Hematopoietic multipotent progenitor cell treated with erythropoietin and hydrocortisone succinate and interleukin-3 and kit ligand, for 4 days (in vitro differentiated cells): ENCODE results near the gene CNDP1.
A peak's percentile ranks its signal among the peaks of the same experiment; 100 is the strongest.
"Not testable (repeated sequence)": the region's sequence is repeated elsewhere in the genome, so short reads cannot be mapped to it uniquely, and the experiment has no call there.

ENCODE experiments used
- DNase-seq: peaks from one replicate; pipeline ENCODE4 v3.0.0-alpha.2; 2015

CNDP1 gene

DNA sequence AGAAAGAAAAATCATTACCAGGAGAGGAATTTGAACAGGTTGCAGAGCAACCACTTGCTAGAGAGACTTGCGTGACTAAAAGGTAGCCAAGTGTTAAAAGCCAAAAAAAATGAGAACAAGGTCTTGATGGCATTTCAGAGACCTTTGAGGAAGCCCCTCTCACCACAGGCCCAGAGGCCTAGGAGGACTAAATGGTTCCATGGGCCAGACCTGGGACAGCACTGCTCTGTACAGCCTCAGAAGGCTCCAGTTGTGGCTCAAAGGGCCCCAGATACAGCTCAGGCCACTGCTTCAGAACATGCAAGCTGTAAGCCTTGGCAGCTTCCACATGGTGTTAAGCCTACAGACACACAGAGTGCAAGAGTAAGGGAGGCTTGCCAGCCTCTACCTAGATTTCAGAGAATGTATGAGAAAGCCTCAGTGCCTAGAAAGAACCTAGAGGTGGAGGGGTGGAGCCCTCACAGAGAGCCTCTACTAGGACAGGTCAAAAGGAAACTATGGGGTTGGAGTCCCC, 15.3 kb downstream of the CNDP1 start:
- DNase-seq: no peak

- no peak for DNase-seq
These were observed 16.6 kb downstream of the CNDP1 start for GRCh38 chr18:74550886-74551285.

GRCh38 chr18:74551452-74551851, 17.2 kb downstream of the CNDP1 start:
- DNase-seq: no peak

DNA sequence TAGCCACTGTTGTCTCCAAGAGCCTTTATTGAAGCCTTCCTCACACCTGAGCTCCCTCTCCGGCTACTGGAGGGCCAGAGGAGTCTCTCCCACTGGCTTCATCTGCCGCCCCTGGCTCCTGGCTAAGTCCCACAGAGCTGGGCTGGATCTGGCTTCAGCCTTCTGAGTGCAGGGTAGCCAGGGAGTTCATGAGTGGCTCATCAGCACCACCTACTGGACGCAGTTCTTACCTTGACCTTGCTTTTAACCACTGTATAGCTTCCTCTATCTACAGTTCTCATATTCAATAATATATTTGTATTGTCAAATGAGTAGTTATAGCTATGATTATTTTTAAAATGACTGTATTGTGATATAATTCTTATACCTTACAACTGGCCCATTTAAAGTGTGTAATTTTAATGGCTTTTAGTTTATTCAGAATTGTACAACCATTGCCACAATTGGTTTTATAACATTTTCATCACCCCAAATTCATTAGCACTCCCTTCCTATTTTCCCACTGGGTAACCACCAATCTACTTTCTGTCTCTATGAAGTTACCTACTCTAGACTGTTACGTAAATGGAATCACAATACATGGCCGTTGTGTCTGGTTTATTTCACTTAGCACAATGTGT, 17.7 kb downstream of the CNDP1 start:
- peak; percentile 92 for DNase-seq

- no peak for DNase-seq
These were observed 21.8 kb downstream of the CNDP1 start for GRCh38 chr18:74556126-74556525.

DNA sequence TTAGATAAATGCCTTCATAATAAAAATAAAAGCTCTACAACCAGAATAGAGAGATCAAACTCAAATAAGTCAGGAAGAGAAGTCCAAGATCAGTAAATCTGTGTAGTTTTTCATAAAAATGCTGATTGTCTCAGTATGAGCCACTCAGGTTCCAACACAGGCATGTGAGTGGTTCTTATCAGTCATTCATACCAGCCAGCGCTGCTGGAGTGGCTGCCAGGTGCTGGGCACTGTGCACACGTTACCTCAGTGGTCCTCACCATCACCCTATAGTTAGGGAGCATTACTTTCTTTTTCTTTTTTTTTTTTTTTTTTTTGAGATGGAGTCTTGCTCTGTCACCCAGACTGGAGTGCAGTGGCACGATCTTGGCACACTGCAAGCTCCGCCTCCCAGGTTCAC, 23.8 kb downstream of the CNDP1 start:
- no peak for DNase-seq

GRCh38 chr18:74562131-74562730, 27.9 kb downstream of the CNDP1 start:
- no peak for DNase-seq

GRCh38 chr18:74562775-74563174, 28.5 kb downstream of the CNDP1 start:
- no peak for DNase-seq

DNA sequence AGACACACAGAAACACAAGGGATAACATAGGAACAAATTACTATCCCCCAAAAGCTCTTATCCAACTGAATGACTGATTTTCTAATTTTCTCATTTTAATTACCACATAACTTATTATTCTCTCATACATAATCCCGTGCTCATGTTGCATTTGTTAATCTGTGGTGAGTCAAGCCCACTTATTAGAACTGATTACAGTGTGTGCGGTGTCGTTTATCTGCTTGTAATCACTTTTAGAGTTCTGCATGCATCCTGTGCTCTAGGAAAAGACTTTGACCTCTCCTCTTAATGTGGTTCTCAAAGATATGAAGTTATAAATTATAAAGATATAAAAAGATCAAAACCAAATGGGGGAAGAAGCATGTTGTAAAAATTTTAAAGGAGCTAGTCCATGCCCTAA, 29.7 kb downstream of the CNDP1 start:
- peak; percentile 60 for DNase-seq

GRCh38 chr18:74565164-74565563, 30.9 kb downstream of the CNDP1 start:
- not testable (repeated sequence) for DNase-seq

- DNase-seq: not testable (repeated sequence)
These were observed 31.7 kb downstream of the CNDP1 start for GRCh38 chr18:74565993-74566392.

DNA sequence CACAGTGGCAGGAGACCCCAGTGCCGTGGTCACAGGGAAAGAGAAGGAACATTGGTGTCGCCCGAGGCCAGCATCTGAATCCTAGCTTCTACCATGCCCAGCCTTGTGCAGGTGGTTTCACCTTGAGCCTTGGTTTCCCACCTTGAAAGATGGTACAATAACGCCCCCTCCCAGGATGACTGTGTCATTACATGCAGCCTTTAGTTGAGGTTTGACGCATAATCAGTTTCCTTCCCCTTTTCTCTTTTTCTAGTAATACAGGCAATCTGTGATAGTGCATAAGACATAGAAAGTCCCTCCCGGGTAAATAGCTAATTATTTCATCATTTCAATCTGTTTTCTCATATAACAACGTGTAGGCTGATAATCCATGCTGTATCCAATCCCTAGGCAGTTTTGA, 33.5 kb downstream of the CNDP1 start:
- peak; percentile 55 for DNase-seq

DNA sequence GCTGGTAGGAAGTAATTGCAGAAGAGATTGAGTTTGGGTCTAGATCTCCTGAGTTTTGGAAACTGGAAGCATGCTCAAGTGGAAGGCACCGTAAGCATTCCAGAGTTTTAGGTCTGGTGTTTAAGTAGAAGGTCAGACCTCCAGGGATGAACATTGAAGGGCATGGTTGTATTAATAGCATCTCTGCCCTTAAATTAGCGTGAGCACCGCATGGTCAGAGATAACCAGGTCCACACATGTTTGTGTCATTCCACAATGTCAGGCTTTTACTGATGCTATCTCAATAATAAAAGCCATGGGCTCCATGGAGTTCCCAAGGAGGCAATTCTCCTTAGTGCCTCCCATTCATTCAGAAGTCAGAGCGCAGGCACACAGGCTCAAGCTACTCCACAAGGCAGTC, 35.1 kb downstream of the CNDP1 start:
- DNase-seq: no peak

GRCh38 chr18:74570266-74570665, 36.0 kb downstream of the CNDP1 start:
- DNase-seq: no peak

- no peak for DNase-seq
These were observed 37.8 kb downstream of the CNDP1 start for GRCh38 chr18:74571895-74572680.

- DNase-seq: no peak
These were observed 38.8 kb downstream of the CNDP1 start for GRCh38 chr18:74573053-74573452.

DNA sequence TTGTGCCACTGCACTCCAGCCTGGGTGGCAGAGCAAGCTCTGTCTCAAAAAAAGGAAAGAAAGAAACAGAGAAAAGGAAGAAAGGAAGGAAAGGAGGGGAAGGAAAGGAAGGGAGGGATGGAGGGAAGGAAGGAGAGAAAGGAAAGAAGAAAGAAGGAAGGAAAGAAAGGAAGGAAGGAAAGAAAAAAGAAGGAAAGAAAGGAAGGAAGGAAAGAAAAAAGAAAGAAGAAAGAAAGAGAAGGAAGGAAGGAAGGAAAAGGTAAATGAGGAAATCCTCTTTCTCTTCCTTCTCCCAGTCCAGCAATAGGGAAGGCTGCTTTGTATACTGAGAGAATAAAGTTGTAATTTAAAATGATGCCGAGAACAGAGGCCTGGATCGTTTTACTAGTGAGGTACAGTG, 40.6 kb downstream of the CNDP1 start:
- no peak for DNase-seq

GRCh38 chr18:74577019-74577418, 42.7 kb downstream of the CNDP1 start:
- DNase-seq: no peak

DNA sequence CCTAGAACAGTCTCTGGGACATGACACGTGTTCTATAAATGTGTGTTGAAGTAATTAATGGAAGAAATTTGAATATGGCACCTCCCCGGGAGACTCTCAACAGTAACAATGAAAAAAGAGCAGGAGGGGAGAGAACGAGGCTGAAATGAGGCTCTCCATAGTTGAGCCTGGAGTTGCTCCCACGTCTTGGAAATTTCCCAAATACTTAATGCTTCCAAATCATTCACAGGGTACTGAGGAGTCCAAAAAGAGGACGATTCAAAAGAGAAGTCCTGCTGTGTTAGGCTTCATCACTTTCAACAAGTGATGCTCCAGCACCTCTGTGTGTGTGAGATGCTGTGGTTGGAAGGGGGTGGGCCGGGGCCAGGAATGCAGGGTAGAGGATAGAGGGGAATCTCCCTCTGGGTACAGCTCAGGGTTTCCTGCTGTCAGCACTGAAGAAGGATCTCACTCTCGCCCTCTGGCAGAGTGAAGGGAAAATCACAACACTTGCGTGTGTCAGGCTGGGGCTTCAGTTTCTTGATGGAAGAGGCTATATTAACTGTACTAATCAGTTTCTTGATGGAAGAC, 45.3 kb downstream of the CNDP1 start:
- no peak for DNase-seq

DNA sequence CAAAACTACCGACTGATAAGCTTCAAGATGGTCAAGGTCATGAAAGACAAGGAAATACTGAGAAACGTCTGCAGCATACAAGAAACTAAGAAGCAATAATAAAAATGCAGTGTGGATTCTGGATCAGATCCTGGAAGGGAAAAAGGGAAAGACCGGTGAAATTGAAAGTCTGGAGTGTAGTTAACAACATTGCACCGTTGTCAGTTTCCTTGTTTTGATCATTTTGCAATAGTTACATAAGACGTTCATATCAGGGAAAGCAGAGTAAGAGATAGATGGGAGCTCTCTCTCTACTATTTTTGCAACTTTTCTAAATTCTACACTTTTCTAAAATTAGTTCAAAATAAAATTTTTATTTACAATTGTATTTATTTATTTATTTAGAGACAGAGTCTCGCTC, 48.3 kb downstream of the CNDP1 start:
- peak; percentile 15 for DNase-seq

GRCh38 chr18:74587441-74587840, 53.1 kb downstream of the CNDP1 start:
- DNase-seq: no peak

DNA sequence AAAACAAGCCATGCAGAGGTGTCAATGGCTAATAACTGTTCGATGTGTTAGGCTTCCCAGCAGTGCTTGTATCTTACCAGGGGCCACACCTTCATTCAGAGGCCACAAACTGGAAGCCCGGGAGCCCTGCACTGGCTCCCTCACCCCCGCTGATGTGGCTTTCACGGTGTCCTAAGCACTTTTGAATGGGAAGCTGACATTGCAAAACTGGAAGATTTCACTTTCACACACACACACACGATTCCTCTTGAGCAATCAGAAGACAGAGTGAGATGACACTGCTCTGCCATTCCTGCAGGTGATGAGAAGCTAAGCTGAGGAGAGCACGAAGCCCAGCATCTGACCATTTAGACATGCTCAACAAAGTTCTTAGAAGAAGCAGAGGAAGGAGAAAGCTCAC, 54.7 kb downstream of the CNDP1 start:
- DNase-seq: peak; percentile 31

DNA sequence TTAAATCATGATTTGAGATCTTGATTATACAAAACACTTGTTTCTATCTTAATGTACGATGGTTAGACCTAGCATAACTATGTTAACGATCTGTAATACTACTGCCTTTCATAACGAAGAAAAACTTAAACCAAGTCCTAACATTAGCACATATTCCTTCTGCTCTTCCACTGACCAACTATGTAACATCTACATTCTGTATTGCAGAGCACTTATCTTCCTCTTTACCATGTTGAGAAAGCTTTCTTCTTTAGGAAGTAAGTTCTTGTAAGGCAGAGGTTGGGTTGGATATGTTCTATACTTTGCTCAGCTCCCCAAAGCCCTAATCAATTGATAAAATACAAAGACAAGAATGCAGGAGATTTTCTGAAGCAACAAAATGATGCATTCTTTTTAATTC, 55.5 kb downstream of the CNDP1 start:
- DNase-seq: peak; percentile 13

DNA sequence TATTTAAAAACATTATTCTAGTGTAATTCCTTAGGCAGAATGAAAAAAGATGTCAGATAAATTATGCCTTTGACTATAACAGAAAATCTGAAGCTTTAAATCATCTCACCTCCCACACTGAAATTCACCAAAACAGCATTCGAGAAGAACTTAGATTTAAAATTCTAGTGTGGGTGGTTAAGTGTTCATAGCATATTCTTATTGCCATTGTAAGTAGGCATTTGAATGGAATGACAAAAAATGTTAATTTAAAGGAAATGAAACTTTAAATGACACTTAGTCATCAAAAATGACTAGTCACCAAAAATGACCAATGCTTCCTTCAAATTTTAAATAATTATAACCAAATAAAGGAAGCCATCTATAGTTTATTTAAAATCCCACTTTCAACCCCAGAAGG, 56.4 kb downstream of the CNDP1 start:
- no peak for DNase-seq
